Embryonic facial prominence (tissue), 1 donor: ENCODE results near the gene FAM200B.

Experiments used
- DNase-seq: peaks from one replicate; pipeline ENCODE4 v3.0.0-alpha.2; 2016; ENCODE audit errors: extremely low spot score

The FAM200B gene

DNA sequence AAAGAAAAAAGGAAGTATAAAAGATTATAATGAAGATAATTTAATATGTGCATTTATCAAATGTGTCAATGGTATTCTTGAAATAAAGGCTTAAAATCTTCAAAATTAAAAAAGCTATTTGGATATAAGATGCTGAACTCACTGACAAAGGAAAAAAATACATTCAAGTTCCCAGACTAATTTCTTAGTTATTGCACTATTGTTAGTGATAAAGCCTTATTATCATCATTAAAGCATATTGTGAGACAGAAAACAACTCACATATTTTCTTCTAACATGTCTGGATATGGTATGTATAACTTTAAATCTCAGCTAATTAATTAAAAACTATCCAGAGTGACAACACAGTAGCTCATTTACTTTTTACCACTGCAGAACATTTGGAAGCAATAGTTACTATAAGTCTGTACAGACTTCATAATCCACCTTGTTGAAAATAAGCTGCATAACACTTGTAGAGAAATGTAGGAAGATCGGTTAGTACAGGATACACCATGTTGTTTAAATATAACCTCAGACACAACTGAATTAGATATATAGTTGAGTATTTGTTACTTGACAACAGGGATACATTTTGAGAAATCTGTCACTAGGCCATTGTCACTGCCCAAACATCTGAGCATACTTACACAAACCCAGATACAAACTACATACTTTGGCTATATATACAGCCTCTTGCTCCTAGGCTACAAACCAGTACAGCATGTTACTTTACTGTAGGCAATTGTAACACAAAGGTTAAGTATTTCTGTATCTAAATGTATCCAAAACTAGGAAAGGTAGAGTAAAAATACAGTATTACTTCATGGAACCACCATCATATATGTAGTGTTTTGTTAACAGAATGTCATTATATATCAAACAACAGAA is 12.8 kb upstream of the FAM200B start:
- DNase-seq = no peak

DNA sequence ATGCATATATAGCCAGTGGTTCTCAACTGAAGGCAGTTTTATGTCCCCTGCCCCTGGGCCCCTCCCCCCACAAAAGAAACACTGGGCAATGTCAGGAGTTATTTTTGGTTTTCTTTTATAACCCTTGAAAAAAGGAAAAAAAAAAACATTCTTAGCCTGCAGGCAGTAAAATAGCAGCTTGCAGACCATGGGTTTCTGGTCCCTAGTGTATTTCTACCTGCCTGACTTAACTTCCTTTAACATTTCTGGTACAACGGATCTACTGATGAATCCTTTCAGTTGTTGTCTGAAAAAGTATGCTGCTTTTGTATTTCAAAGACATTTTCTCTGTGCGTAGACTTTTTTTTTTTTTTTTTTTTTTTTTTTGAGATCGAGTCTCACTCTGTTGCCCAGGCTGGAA is 11.1 kb upstream of the FAM200B start:
- DNase-seq = no peak

DNA sequence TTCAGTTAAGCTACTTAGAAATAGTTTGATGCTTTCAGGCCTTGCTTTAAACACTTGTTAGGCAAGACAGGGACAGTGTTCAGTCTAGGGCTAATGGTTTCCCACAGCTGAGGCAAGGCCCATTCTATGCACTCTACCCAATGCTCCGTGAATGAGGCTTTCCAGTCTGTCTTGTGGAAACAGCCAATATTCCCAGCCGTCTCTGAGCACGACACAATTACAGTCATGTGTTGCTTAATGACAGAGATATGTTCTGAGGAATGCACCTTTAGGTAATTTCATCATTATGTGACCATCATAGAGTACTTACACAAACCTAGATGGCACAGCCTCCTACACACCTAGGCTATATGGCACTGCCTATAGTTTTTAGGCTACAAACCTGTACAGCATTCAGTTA is 9.5 kb upstream of the FAM200B start:
- no peak for DNase-seq

DNA sequence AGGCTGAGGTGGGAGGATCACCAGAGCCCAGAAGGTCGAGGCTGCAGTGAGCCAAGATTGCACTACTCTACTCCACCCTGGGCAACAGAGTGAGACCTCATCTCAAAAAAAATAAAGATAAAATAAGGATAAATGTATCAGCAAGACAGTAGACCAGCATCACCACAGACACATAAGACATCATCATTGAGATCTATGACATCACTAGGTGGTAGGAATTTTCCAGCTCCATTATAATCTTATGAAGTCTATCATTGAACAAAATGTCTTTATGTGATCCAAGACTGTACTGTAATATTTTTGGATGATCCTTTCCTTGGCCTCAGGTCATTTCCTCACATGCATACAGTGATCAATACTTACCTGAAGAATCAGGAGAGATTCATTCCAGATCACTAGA is 8.3 kb upstream of the FAM200B start:
- no peak for DNase-seq

DNA sequence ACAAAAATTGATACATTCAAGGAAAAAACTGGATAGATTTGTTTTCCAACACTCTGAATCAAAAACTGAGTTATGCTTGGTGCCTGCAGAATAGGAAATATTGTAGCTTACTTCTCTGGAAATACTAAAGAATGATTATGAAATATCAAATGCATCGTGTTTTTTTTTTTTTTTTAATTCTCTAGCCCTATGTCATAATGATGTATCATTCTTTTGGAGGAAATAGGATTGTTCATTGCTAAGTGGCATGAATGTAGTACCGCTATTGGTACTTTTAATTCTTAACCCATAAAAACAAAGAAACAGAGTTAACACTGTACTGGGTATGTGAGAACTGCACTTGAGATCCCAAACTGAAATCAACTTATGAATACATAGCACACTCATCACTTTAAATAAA is 7.6 kb upstream of the FAM200B start:
- no peak for DNase-seq

DNA sequence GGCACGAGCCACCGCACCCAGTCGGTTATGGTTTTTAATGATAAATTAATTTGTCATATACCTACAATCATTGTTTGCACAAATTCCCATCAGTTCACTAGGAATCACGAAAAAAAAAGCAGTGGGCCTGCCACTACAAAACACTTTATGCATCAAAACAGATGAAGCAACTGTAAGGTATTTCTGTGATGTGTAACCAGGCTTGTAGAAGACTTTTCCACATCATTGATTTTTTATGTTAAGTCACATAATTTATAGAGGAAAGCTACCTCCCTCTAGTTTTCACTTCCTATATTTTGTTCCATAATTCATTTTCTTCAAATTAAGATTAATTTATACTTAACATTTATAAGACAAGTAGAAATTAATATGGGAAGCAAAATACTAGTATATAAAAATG is 6.7 kb upstream of the FAM200B start:
- no peak for DNase-seq

DNA sequence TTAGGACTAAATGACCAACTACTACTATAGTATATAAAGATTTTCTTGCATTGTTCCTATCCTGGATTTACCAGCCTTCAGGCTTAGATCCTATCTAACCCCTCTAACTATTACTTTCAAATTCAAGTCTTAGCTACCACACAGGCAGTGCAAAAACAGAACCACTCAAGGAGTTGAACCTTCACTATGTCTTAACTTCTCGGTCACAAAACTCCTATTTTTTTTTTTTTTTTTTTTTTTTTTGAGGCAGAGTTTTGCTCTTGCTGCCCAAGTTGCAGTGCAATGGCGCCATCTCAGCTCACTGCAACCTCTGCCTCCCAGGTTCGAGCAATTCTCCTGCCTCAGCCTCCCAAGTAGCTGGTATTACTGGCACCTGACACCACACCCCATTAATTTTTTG is 6.3 kb upstream of the FAM200B start:
- DNase-seq = no peak

DNA sequence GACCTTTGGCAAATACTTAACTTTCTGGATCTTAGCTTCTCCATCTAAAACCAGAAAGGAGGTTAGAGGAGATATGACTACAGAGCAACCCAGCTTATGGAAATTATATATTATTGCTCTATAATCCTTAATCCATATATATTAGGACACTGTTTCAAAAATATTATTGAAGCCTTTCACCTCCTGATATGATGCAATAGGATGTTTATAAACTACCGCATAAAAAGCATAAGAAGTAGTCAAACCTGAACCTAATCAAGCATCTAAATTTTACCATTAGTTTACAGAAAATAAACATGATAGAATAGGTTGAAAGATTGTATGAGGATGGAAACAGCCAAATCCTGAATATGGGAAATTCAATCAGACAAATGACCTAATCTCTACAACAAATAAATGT is 5.6 kb upstream of the FAM200B start:
- no peak for DNase-seq

DNA sequence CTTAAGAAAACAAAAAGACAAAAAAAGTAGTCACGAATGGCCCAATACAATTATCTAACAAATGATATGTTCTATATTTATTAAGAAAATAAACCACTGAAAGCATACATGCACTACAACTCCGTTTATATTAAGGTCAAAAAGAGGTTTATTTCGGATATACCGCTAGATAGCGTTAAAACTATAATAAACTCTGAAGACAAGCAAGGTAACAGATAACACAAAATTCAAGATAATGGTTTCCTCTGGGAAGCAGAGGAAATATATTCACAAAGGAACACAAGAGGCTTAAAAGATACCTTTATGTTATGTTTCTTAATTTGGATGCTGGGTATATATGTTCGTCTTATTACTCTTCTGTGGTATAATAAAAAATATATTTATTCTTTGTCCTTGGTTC is 4.7 kb upstream of the FAM200B start:
- DNase-seq = no peak

DNA sequence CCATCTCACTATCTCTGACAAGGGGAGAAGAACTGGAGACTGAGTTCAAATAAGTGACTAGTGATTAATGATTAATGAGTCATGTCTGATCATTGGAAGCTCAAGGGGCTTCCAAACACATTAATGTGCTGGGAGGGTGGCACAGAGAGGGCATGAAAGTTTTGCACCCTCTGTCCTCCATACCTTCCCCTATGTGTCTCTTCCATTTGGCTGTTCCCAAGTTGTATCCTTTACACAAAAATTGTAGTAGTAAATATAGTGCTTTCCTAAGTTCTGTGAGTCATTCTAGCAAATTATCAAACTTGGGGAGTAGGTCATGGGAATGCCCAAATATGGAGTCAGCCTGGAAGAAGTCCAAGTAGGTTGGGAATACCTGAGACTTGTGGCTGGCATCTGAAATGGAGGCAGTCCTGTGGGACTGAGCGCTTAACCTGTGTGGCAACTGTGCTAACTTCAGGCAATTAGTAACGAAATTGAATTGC is 4.1 kb upstream of the FAM200B start:
- no peak for DNase-seq

DNA sequence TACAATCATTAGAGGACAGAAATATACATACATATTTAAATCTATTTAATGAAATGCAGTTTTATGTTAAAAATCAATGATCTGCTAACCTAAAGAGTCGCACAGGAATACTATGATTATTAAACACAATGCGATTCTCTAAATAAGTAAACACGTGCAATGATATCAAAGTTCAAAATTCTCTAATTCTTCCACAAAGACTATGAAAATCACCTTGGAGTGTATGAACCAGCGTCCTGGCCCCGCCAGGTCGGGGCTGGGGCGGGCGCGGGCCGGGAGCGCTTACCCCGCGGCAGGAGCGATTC is 608 bp upstream of the FAM200B start:
- DNase-seq = no peak

DNA sequence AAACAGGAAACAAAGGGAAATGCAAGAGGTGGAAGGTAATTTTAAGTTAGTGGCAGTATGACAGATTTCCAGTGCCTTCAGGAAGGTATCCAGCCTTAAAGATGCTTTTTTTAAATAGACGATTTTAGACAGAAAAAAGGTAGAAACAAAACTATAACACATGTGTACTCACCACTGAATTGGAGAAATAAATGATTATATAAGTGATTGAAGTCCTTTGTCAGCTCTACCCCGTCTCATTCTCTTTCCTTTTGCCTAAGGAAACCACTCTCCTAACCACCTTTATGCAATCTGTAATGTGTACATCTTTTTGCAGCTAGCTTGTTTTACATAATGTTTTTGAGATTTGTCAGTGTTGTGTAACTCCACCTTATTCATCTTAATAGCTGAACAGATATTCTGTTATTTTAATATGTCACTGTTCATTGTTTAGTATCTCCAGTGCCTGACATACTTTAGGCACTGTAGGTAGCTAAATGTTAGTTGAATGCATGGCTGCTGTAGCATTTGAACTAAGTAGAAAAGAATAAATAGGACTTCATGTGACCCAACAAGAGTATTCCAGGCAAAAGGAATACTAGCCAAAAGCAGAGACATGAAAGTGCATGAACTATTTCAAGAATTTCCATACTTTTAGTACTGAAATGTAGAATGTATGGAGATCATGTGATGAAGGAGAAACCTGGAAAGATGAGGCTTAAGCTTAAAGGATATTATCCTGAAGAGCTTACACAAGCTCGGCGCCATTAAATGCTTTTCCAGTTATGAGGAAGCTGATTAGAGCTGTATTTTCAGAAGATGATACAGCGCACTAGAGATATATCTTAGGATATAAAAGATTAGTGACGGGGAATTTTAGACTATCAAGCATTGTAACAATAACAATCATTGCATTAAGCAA is 865 bp downstream of the FAM200B start:
- DNase-seq = no peak

DNA sequence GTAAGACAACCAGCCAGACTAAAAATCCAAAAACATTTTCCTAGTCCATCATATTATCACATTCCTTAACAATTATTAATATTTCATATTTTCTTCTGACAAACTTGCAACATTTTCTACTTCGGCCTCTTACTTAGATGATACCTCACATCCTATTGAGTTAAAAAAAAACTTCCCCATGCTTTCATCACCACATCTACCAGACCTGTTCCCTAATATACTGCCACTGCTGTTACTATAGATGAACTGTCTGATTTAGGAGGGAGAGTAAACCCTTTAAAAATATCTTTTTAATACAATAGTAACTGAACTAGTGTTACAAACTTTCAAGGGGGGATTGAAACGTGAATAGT is 1.5 kb downstream of the FAM200B start:
- DNase-seq = no peak

DNA sequence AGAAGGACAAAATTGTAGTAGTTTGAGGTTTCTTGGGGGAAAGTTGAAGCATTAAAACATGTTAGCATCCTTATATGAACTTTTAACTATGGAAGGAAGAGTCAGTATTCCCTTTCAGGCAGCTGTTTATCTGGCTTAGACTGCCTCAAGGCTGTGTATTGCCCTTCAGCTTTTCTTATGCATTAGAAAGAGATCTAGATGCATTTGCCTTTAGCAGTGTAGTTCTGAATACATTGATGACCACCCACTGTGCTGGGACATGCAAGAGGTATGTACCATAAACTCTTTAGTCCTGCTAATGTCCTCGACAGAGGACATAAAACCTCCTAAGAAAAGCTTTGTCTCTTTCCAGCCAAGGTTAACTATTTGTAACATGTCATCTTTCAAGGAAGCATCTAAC is 2.9 kb downstream of the FAM200B start:
- no peak for DNase-seq

DNA sequence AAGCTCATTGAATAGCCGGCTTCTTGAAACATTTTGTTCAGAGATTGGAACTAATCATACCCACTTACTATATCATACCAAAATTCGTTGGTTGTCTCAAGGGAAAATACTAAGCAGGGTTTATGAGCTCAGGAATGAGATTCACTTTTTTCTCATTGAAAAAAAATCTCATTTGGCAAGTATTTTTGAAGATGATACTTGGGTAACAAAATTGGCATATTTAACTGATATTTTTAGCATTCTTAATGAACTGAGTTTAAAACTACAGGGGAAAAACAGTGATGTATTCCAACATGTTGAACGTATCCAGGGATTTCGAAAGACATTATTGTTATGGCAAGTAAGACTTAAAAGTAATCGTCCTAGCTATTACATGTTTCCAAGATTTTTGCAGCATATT is 6.4 kb downstream of the FAM200B start:
- DNase-seq = no peak

DNA sequence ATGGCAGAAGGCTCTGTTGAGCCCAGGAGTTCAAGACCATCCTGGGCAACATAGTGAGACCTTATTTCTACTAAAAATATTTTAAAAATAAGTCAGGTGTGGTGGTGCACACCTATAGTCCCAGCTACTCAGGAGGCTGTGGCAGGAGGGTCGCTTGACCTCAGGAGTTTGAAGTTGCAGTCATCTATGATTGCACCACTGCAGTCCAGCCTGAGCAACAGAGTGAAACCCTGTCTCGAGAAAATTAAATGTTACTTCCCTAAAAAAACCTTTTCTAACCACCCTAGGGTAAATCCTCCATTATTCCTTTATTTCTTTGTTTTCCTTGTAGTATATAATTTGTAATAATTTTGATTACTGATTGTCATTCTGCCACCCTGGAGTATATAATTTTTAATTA is 7.9 kb downstream of the FAM200B start:
- DNase-seq = no peak

DNA sequence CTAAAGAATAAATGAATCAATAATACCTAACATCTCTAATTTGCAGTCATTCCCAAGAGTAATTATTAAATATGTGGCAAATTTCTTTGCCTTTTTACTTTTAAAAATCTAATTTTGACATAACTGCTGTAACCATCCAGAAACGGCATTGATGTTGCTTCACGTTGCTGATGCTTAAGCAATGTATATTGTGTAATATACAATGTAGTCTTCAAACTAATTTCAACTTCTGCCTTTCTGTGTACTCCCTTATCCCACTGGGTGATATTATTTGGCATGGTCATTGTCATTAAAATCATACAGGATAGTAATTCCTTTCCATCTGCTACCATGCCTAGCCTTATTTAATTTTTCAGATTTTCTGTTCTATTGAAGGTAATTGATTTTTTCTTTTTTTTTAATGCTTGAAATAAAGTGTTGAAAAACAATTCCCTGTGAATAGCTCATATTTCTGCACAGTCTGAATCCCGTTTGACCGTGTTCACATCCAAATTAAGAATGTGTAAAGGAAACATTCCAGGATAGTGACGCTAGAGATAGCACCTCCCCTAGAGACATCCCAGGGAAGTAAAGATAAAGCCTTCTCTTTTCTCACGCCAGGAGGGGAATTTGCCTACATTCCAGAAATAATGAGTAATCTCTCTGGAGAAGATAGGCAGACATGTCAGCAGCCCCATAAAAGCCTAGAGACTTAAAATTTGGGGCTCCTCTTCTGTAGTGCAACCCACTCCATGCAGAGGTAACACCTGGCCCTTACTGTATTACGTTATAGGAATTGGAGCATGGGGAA is 8.6 kb downstream of the FAM200B start:
- no peak for DNase-seq

DNA sequence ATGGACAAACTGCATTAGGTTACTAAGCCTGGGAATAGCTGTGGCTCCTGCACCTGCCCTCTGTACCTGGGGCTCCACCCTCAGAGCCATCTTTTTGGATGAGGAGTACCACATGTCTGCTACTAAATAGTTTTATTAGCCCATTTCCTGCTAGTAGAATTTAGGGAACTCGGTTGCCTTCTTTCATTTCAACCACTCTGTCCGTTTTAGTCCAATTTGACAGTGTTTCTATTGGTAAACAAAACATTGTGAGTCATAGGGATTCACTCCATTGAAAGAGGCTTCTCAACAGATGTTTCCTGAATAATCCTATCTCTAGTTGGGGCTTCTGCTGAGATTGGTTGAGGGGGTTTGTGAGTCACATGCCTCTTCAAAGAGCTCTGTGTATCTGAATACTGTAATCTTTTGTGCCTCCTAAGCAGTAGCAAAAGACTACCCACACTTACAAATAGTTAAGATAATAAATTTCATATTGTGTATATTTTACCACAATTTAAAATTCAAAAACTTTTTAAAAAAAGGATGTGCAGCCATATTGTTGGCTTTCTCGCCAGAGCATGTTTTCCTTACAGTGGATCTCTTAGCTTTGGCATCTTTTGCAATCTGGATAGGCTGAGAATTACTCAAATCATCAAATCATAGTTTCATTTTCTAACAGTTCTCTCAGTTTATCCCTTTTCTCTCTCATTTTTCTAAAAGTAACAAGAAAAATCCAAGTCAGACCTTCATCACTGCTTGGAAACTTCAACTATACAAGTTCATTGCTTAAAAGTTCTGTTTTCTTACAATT is 9.9 kb downstream of the FAM200B start:
- no peak for DNase-seq

DNA sequence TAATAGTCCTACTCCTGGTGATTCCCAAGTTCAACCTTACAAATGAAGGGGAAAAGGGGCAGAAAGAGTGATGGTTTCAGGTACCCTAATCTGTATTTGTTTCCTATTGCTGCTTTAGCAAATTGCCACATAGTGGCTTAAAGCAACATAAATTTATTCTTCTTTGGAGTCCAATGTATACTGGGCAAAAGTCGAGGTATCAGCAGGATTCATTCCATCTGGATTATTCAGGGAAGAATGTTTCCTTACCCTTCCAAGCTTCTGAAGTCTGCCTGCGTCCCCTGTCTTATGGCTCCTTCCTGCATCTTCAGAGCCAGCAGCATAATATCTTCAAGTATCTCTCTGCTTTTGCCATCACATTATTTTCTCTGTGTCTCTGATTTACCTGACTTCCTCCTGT is 11.0 kb downstream of the FAM200B start:
- DNase-seq = no peak

DNA sequence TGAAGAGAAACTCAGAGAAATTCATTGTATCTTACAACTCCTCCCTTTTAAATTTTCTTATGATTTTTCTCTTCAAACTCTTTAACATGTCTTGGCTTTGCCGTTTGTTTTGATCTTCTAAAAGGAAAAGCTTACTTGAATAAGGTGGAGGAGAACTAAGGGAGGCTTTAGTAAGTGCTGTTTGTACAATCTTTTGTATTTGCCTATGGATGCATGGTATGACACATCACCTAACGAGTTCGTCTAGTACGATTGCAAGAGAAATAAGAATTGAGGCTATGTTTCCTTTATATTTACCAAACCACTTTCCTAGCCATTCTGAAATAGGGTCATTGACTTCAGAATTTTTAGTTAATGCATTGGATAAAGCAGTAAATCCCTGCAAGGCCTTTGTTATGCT is 12.8 kb downstream of the FAM200B start:
- DNase-seq = no peak

DNA sequence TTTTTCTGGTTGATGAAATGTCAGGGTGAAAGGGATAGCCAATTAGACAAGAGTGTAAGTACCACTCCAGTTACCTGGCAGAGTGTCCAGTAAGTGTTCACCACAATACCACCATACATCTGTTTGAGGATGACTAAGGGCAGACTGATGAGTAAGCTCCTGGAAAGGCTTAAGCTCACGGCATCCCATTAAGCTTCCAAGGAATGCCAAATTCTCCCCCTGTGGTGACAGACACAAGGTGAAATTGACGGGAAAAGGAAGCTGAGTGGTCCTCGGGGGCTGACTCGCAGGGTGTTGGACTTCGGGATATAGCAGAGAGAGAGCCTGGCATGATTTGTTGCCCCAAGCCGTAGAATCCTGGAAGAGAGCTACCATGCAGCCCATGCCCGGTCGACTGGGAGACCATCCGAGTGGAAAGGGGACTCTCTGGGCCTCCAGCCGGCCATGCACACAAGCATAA is 13.6 kb downstream of the FAM200B start:
- no peak for DNase-seq
